ENCODE measurements around the gene PRPSAP1. TPM values are rescaled to one million over a fixed set of nuclear protein-coding genes. Genes with fewer than 3 reads are reported as not detected.
A peak's percentile ranks its signal among the peaks of the same experiment; 100 is the strongest.

PRPSAP1 gene
- total and polyA plus RNA-seq, 2 of the 8 experiments (the other 6 are each of a cell fraction or from before 2014, with no cell fraction given): 32.0 to 54.2 TPM

- TF ChIP-seq KDM4A (IDR thresholded peaks at IDR 0.05; ENCODE audit: low read depth, low read length, severe bottlenecking) (peak; percentile 59), YY1 (IDR thresholded peaks at IDR 0.05; ENCODE audit: low read depth, low read length) (peak; percentile 89), USF2 (IDR thresholded peaks at IDR 0.05; ENCODE audit: low read length) (no peak), RNF2 (IDR thresholded peaks at IDR 0.05; ENCODE audit: borderline replicate concordance, low read depth, low read length, missing control alignments, poor library complexity, severe bottlenecking) (no peak), TEAD4 (IDR thresholded peaks at IDR 0.05; ENCODE audit: low read depth, low read length) (0 out of 2 replicates have a peak, but pooled peaks have one; percentile 9), SIX5 (IDR thresholded peaks at IDR 0.05; ENCODE audit: low read depth, low read length) (no peak), SIN3A (conservative IDR thresholded peaks at IDR 0.05 in 1 of 2, IDR thresholded peaks at IDR 0.05 in 1 of 2; ENCODE audit: low read depth in 1 of 2, low read length in 2 of 2) (peak in 1 of 2 experiments; percentile 98; a peak in 3 of 4 replicates), GTF2F1 (IDR thresholded peaks at IDR 0.05; ENCODE audit: borderline replicate concordance, low read depth, low read length) (no peak)
Measured at GRCh38 chr17:76265624-76266243, 88.0 kb downstream of the PRPSAP1 start (continued).
